GM12875 (cell line): ENCODE measurements around the gene TPST1.
"Not testable (repeated sequence)": the region's sequence is repeated elsewhere in the genome, so short reads cannot be mapped to it uniquely, and the experiment has no call there.

ENCODE experiments used
- H3K4me3 ChIP-seq: one replicate; pipeline ENCODE4 v1.5.1; 2011; ENCODE audit warnings: low read depth, low read length, control low read depth
- CTCF ChIP-seq: IDR thresholded peaks from 2 replicates; pipeline ENCODE4 v1.5.1; 2011; ENCODE audit warnings: low read depth, mild to moderate bottlenecking, control low read depth, inconsistent platforms, low read length, moderate library complexity, borderline replicate concordance; ENCODE audit not compliant: insufficient read depth

The TPST1 gene

GRCh38 chr7:66169616-66170015 is 35.5 kb upstream of the TPST1 start:
- TF ChIP-seq CTCF: no peak
- H3K4me3 ChIP-seq: no peak overlapping the region

GRCh38 chr7:66170309-66171231 is 34.6 kb upstream of the TPST1 start:
- no peak for TF ChIP-seq CTCF
- no peak overlapping the region for H3K4me3 ChIP-seq

- not testable (repeated sequence) for H3K4me3 ChIP-seq
Measured at GRCh38 chr7:66172536-66173401, 32.4 kb upstream of the TPST1 start.

- no peak overlapping the region for H3K4me3 ChIP-seq
- no peak for TF ChIP-seq CTCF
Measured at GRCh38 chr7:66173856-66174255, 31.3 kb upstream of the TPST1 start.

GRCh38 chr7:66175006-66175405 is 30.1 kb upstream of the TPST1 start:
- H3K4me3 ChIP-seq: not testable (repeated sequence)

GRCh38 chr7:66176914-66177313 is 28.2 kb upstream of the TPST1 start:
- TF ChIP-seq CTCF: no peak
- H3K4me3 ChIP-seq: no peak overlapping the region

- no peak for TF ChIP-seq CTCF
Measured at GRCh38 chr7:66178258-66178657, 26.9 kb upstream of the TPST1 start.

GRCh38 chr7:66181329-66181728 is 23.8 kb upstream of the TPST1 start:
- TF ChIP-seq CTCF: no peak

More at GRCh38 chr7:66178258-66178657, 26.9 kb upstream of the TPST1 start:
- no peak overlapping the region for H3K4me3 ChIP-seq

More at GRCh38 chr7:66181329-66181728, 23.8 kb upstream of the TPST1 start:
- H3K4me3 ChIP-seq: no peak overlapping the region
